Left colon (tissue), 2 donors: ENCODE results near the gene AHSG. TPM values are rescaled to one million over a fixed set of nuclear protein-coding genes. Genes with fewer than 3 reads are reported as not detected.

Experiments used
- ATAC-seq: fragments of 200-7000 bp; cut with Tn5 transposase; one replicate; pipeline ENCODE4 v1.9.1; 2020; ENCODE audit warnings: mild to moderate bottlenecking, moderate library complexity
- DNase-seq, 2 donors: peaks; one replicate each; pipeline ENCODE4 v3.0.0-alpha.2; 2020
- intact Hi-C, 2 donors: fragments of 100-400 bp; cut with DNase I in 1 of 2; cut with micrococcal nuclease in 1 of 2; formaldehyde crosslinking; loops; one replicate each; pipeline versions ENCODE4 v1.11.2 to v1.14.0; 2022; cut with DNase I, micrococcal nuclease
- total RNA-seq, 2 donors: library from RNA; stranded (reverse); fragmentation: NEBNext Ultra II Directional; extraction: Animal tissue kit (Norgen Biotek cat#: 25700); gene quantifications; one replicate each; pipeline ENCODE4 v1.2.1, GENCODE V29; 2021
- donor health status: DM: no; HTN: no; CAD: no.
- donor health status: DM: yes; HTN: yes; CAD: no.

The AHSG gene
- total RNA-seq, 2 donors from 2014 or later: not detected

- DNase-seq (no peak), ATAC-seq (peak; percentile 45)
- intact Hi-C loops: no loop called here
Observed at GRCh38 chr3:186589856-186590579, 22.8 kb upstream of the AHSG start.

GRCh38 chr3:186590580-186591295 is 22.1 kb upstream of the AHSG start:
- intact Hi-C loops: no loop called here
- no peak for ATAC-seq
- no peak for DNase-seq

- intact Hi-C loops: no loop called here
- DNase-seq (no peak), ATAC-seq (no peak)
Observed at GRCh38 chr3:186592682-186593081, 20.2 kb upstream of the AHSG start.

GRCh38 chr3:186593862-186594261 is 19.0 kb upstream of the AHSG start:
- ATAC-seq (peak; percentile 48), DNase-seq (no peak)

GRCh38 chr3:186594591-186595113 is 18.2 kb upstream of the AHSG start:
- DNase-seq: no peak
- no peak for ATAC-seq
- intact Hi-C loops: no loop called here

More at GRCh38 chr3:186593862-186594261, 19.0 kb upstream of the AHSG start:
- intact Hi-C loops: no loop called here

- DNase-seq (no peak), ATAC-seq (no peak)
- intact Hi-C loops: no loop called here
Observed at GRCh38 chr3:186596568-186597287, 16.1 kb upstream of the AHSG start.

GRCh38 chr3:186598108-186598784 is 14.6 kb upstream of the AHSG start:
- ATAC-seq: no peak
- intact Hi-C loops: no loop called here

GRCh38 chr3:186598794-186599141 is 14.1 kb upstream of the AHSG start:
- ATAC-seq (no peak), DNase-seq (no peak)

More at GRCh38 chr3:186598108-186598784, 14.6 kb upstream of the AHSG start:
- no peak for DNase-seq

GRCh38 chr3:186599142-186599784 is 13.6 kb upstream of the AHSG start:
- DNase-seq: peak in 1 of 2 donors; percentile 13
- intact Hi-C loops: no loop called here
- ATAC-seq: peak; percentile 95

More at GRCh38 chr3:186598794-186599141, 14.1 kb upstream of the AHSG start:
- intact Hi-C loops: no loop called here

GRCh38 chr3:186599785-186600166 is 13.1 kb upstream of the AHSG start:
- DNase-seq: no peak

GRCh38 chr3:186600896-186601295 is 12.0 kb upstream of the AHSG start:
- intact Hi-C loops: no loop called here
- ATAC-seq (no peak), DNase-seq (no peak)

More at GRCh38 chr3:186599785-186600166, 13.1 kb upstream of the AHSG start:
- ATAC-seq: no peak
- intact Hi-C loops: no loop called here

GRCh38 chr3:186603159-186603558 is 9.7 kb upstream of the AHSG start:
- DNase-seq (no peak), ATAC-seq (no peak)
- intact Hi-C loops: no loop called here

GRCh38 chr3:186605078-186605477 is 7.8 kb upstream of the AHSG start:
- intact Hi-C loops: no loop called here
- ATAC-seq (no peak), DNase-seq (no peak)

GRCh38 chr3:186605561-186606545 is 7.0 kb upstream of the AHSG start:
- DNase-seq (no peak), ATAC-seq (no peak)
- intact Hi-C loops: no loop called here

GRCh38 chr3:186608624-186609215 is 4.1 kb upstream of the AHSG start:
- intact Hi-C loops: no loop called here
- ATAC-seq (no peak), DNase-seq (no peak)

GRCh38 chr3:186609247-186609868 is 3.5 kb upstream of the AHSG start:
- DNase-seq (peak in 1 of 2 donors; percentile 14), ATAC-seq (peak; percentile 76)
- intact Hi-C loops: no loop called here
